GM21360 (cell line): ENCODE measurements around the gene C7orf57.
"Not testable (repeated sequence)": the region's sequence is repeated elsewhere in the genome, so short reads cannot be mapped to it uniquely, and the experiment has no call there.

Source experiments
- ATAC-seq: cut with Tn5 transposase; IDR thresholded peaks from one replicate; pipeline ENCODE4 v1.9.1; 2021; ENCODE audit warnings: mild to moderate bottlenecking, moderate library complexity; ENCODE audit not compliant: unreplicated experiment

Gene C7orf57

GRCh38 chr7:48035301-48035966, at the start of gene C7orf57:
Gene C7orf57, plus strand, starts transcription at chr7:48035543. Its CDS starts 766 bp downstream, at chr7:48036309.
- peak; percentile 98 for ATAC-seq

- no peak for ATAC-seq
These were observed 46.6 kb upstream of the C7orf57 start for GRCh38 chr7:47988496-47989386.

GRCh38 chr7:47989607-47990400, 45.5 kb upstream of the C7orf57 start:
- not testable (repeated sequence) for ATAC-seq

- no peak for ATAC-seq
These were observed 44.8 kb upstream of the C7orf57 start for GRCh38 chr7:47990592-47990991.

- peak; percentile 3 for ATAC-seq
These were observed 44.1 kb upstream of the C7orf57 start for GRCh38 chr7:47991270-47991669.

GRCh38 chr7:47991741-47992311, 43.5 kb upstream of the C7orf57 start:
- ATAC-seq = peak; percentile 99

GRCh38 chr7:47992446-47992845, 42.9 kb upstream of the C7orf57 start:
- no peak for ATAC-seq

- no peak for ATAC-seq
These were observed 35.9 kb upstream of the C7orf57 start for GRCh38 chr7:47999413-47999812.

GRCh38 chr7:48000164-48000563, 35.2 kb upstream of the C7orf57 start:
- ATAC-seq = not testable (repeated sequence)

- no peak for ATAC-seq
These were observed 31.3 kb upstream of the C7orf57 start for GRCh38 chr7:48004032-48004431.

- ATAC-seq = no peak
These were observed 30.7 kb upstream of the C7orf57 start for GRCh38 chr7:48004638-48005037.

- ATAC-seq = no peak
These were observed 28.5 kb upstream of the C7orf57 start for GRCh38 chr7:48006866-48007265.

- no peak for ATAC-seq
These were observed 26.1 kb upstream of the C7orf57 start for GRCh38 chr7:48009257-48009656.

- no peak for ATAC-seq
These were observed 25.4 kb upstream of the C7orf57 start for GRCh38 chr7:48009954-48010353.

GRCh38 chr7:48011323-48011722, 24.0 kb upstream of the C7orf57 start:
- ATAC-seq = no peak

GRCh38 chr7:48011951-48012350, 23.4 kb upstream of the C7orf57 start:
- ATAC-seq = no peak

GRCh38 chr7:48016641-48017040, 18.7 kb upstream of the C7orf57 start:
- no peak for ATAC-seq

- no peak for ATAC-seq
These were observed 17.7 kb upstream of the C7orf57 start for GRCh38 chr7:48017674-48018073.

GRCh38 chr7:48025624-48026023, 9.7 kb upstream of the C7orf57 start:
- no peak for ATAC-seq

GRCh38 chr7:48028938-48029337, 6.4 kb upstream of the C7orf57 start, which contains the start of gene SUN3:
Gene SUN3, minus strand, starts transcription at chr7:48029107. Its CDS starts 169 bp downstream, at chr7:48028938.
- ATAC-seq = no peak

GRCh38 chr7:48031111-48031510, 4.2 kb upstream of the C7orf57 start:
- ATAC-seq = no peak
